HG03039 (cell line): Measurements from ENCODE around the gene BCOR.

Source experiments
- ATAC-seq: cut with Tn5 transposase; IDR thresholded peaks from one replicate; pipeline ENCODE4 v1.9.1; 2021; ENCODE audit warnings: mild to moderate bottlenecking, moderate library complexity; ENCODE audit not compliant: unreplicated experiment

The BCOR gene

DNA sequence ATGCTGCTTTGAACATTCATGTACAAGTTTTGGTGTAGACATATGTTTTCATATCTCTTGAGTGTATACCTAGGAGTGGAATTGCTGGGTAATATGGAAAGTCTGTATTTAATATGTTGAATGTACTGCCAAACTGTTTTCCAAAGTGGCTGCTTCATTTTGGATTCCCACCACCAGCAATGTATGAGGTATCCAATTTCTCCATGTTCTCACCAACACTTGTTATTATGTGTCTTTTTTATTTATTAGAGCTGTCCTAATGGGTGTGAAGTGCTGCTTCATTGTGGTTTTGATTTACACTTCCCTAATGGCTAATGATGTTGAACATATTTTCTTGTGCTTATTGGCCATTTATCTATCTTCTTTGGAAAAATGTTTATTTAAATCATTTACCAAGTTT, 60.4 kb downstream of the BCOR start:
- no peak for ATAC-seq

DNA sequence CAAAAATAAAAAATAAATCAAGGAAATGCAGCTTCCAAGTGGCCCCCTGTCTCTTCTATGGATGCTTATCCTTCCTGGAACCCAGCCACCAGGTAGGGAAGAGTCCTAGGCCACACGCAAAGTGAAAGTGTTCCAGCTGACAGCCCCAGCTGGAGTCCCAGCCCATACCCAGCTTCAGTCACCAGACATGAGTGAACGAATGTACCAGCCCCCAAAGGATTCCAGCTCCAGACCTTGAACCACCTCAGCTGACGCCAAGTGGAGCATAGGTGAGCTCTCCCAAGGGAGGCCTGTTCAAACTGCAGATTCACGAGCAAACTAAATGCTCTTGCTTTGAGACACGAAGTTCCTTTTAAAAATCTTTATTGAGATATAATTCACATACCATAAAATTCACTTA, 62.0 kb downstream of the BCOR start:
- ATAC-seq = no peak

DNA sequence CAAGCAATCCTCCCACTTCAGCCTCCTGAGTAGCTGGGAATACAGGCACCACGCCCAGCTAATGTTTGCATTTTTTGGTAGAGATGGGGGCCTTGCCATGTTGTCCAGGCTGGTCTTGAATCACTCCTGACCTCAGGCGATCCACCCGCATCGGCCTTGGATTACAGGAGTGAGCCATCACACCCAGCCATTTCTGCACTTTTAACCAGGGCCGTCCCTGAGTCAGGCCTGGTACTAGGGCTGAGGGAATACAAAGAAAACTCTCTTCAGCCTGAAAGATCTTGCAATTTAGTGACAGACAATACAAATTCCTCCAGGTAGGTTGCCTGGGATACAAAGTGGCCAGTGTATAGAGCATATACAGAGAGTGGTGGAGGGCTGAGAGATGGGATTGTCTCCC, 65.8 kb downstream of the BCOR start:
- ATAC-seq = no peak

DNA sequence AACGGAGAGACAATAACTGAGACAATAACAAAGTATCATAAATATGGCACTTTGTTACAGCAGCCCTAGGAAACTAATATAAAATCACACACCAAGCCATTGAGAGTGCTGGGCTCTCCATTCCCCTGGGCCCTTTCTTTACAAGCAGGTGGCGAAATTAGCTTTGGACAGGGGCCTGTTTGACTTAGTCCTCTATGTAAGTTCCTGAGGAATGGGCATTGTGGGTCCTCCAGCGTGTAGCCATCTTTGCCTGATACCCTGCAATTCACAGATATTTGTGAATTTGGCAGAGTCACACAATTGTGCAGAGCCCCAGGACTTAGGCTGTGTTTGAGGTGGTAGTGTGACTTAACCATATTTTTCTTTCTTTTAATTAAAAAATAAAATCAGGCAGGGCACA, 67.6 kb downstream of the BCOR start:
- no peak for ATAC-seq

DNA sequence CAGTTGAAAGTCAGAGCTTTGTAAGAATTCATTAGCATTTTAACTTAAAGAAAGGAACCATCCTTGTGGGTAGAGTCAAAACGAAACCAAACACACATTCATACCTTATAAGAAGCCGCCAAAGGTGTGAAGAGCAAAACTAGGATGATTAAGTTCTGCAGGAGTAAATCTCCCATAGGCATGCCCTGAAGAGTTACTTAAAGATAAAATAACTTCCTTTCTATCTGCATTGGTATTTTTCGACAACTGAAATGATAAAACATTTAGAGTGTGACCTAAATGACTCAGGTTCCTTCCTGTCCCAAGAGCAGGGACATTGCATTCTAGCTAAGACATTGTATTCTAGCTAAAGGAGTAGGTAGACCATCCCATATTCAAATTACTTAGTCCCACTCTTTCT, 75.3 kb downstream of the BCOR start:
- no peak for ATAC-seq

DNA sequence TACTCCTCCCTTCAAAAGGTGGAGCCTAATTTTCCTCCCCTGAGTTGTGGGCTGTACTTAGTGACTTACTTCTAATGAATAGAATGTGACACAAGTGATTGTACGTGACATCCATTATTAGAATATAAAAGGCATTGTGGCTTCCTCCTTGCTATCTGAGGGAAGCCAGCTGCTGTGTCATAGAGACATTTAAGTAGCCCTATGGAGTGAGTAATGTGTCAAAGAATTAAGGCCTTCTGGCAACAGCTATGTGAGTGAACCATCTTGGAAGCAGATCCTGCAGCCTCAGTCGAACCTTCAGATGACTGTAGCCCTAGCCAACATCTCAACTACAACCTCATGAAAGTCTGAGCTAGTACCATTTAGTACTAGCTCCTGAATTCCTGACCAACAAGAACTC, 76.1 kb downstream of the BCOR start:
- no peak for ATAC-seq

DNA sequence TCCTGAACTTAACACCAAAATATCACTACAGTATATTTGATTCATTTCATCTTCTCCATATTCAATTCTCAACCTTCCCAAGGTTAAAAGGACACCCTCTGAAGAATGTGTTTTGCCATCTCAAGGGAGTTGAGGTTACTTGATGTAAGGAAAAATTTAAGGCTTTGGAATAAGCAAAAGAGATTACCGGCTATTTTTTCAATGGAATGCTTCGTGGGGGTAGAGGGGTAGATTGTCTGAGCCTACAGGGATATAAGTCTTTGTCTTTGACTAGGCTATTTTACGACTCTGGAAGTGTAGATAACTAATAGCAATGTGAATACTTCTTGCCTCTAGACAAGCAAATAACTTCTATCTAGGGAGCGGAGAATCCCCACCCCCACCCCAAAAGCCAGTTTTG, 78.2 kb downstream of the BCOR start:
- ATAC-seq = no peak

DNA sequence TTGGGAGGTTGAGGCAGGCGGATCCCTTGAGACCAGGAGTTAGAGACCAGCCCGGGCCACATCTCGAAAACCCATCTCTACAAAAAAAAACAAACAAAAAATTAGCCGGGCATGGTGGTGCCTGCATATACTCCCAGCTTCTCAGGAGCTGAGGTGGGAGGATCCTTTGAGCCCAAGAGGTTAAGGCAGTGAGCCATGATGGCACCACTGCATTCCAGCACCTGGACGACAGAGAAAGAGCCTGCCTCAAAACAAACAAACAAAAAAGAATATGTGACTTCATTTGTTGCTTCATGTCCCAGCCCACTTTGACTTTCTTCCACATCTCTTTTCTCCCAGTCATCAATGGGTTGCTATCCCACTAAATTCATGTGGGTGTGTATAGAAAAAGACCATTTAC, 79.7 kb downstream of the BCOR start:
- ATAC-seq = no peak

DNA sequence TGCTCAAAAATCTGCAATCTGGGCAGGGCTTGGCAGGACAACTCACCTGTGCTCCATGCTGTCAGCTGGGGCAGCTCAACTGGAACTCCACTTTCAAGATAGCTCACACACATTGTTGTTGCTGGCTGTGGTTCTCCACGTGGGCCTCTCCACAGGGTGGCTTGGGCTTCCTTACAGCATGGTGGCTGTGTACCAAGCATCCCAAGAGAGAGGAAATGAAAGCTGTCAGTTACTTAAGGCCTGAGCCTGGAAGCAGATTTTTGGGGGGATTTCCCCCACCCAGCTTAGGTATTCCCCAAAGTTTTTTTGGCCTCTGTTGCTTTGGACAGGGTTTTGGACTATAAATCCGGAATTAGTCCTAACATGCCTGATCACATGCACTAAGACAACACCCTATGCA, 81.0 kb downstream of the BCOR start:
- ATAC-seq = no peak

DNA sequence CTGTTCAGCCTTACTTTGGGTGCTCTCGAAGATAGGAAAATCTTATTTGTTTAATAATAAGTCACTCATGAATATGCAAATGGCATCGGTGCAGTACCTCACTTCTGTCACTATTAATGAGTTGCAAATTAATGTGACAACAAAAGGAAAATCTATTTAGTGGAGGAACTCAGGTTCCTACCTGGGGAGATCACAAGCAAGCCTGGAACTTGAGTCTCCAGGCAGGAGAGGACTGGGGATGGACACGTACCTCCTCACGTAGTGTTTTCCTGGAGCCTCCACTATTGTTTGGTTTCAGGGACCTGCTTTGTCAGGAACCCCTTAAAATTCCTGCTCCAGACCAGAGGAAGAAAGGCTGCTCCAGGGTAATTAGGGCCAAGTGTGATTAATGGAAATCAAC, 82.1 kb downstream of the BCOR start:
- no peak for ATAC-seq

DNA sequence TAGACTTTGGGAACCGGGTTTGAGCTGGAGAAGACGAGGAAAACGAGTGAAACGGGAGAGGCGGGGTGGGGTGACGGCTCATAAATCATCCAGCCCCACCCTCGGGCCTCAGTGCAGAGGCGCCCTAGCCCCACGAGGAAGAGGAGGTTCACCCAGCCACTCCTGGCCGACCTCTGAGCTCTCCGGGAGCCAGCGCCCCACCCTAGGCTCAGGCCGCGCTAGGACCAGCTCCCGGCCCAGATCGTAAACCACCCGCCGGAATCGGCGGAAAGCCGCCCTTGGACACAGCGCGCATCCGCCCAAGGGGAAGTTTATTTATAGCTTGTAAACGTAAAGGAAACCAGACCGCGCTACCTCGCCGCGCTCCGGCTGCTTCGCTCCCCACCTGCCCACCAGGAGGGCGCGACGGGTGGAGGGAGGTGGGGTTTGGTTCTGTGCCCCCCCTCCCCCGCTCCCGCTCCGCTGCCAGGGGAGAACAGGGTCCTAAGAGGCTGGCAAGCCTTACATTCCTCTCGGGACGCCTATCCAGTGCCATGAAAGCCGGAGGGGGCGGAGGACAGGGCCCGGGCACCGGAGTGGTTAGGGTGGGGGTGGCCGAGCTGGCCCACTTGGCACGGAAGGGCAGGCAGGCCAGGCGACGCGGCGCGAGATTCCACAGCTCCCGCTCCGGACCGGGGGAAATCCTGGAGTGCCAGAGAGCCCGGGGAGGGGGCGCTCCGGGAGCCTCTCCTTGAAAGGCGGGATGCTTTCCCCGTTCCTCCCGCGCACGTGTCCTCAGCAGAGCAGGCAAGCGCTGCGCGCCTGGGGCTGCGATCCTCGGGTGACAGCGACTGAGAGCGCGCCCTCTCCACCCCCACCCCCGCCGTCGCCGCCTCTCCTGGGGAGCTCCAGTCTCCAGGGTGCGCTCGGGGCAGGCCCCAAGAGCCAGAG, 84.2 kb downstream of the BCOR start:
- ATAC-seq = no peak

DNA sequence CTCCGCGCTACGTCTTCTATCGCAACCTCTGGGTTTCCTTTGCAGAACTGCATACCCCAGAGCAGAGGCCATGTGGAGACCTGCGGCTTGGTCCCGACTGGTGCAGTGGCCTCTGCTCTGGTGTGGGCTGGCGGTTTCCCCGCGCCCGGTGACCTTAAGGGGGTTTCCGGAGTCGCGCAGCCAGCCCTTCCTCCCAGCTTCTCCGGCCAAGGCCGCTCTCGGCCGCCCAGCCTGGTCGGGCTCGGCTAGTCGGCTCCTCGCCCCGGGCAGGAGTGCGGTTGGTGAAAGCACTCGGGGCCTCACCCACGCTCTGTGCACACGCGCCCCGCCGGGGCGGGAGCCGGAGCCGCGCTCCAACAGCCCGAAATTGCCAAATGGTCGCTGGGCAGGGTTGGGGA, 84.9 kb downstream of the BCOR start:
- no peak for ATAC-seq

DNA sequence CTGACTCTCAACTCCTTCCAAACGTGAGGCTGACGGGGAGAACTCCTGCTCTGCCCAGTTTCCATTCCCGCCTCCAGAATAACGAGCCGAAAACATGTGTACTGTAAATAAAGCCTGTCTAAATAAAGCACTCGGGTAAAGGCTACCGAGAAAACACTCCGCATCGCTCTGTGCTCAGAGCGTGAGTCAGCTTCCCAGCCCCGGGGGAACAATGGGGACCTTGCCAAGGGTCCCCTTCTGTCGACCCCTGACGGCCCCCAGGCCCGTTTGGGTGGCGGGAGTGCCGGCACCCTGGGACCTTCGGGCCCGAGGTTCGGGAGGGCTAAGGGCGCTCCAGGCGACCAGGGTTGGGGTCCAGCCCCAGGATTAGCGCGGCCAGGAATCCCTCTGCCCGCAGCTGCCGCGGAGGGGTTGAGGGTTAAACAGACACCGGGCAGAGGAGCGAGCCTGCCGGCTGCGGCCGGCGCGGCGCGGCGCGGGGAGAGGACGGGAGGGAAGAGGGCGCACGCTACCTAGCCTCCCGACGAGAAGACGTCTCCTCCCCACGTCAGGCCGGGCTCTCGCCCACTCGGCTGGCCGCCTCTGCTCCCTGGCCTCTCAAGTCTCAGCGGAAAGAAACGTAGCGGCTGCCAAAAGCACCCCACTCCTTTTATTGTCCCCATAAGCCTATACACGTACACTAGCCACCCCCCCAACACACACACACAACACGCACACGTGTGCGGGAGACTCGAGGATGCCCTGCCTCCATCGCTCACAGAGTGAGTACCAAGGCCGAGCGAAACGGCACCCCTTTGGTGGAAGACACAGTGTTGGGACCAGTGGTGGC, 85.5 kb downstream of the BCOR start:
- no peak for ATAC-seq

DNA sequence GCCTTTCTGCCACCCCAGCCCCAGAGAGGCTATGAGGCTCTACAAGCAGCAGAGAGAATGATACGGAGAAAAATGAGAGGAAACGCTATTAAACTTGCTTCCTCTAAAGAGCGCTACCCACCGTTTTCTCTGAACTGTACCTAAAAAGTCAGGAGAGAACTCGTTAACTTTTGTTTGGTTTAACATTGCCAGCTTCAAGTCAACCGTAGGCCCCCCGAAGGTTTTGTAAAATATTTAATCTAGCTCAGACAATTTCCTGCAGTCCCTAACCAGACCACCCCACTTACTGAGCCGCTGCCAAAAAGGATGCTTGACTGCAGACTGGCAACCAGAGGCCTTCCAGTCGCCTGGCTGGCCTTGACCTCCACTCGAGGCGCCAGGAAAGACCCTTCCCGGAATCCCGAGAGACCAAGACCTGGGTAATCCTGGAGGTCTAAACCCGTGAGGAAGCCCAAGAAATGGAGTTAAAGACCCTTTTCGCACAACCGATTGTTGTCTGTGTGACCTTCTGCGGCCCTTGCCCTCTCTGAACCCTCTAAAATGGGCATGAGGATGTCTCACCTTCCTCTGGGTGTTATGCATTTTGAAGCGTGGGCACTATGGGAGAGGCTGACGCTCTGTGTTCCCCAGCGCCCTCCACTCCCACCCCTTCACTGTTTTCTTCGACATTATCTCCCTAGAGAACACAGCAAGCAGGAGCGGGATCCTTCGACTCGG, 86.3 kb downstream of the BCOR start:
- no peak for ATAC-seq

DNA sequence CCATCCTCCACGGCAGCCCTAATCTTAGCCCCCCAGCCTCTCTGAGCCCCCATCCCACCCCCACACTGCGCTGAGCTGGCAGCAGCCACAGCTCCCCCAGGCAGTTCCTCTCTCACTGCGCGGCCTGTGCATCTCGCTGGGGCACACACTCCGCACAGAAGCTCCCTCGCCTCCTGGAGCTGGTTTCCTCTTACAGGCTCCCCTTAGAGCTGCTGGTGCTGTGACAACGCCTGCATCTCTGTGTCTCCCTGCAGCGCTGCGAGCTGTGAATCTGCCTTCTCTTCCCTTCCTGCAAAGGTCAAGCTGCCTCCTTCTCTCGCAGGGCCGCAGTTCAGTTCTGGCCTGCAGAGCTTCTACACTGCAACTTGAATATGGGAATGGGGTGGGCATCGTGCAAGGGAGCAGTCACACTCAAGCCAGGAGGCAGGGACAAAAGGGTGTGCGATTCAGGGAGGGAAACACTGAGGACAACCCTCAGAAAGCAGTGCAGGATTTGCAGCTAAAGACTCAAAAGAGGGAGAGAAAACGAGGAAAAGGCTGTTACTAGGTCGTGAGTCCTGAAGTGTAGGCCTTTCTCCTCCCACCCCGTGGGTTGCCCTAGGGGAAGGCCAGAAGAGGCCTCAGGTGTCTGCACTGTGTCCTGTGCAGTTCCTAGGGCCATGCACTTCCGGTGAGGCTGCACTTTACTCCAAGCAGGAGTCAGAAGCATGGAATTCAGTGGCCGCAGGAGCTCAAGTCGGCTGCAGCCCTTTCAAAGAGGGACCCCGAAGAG, 87.0 kb downstream of the BCOR start:
- no peak for ATAC-seq

DNA sequence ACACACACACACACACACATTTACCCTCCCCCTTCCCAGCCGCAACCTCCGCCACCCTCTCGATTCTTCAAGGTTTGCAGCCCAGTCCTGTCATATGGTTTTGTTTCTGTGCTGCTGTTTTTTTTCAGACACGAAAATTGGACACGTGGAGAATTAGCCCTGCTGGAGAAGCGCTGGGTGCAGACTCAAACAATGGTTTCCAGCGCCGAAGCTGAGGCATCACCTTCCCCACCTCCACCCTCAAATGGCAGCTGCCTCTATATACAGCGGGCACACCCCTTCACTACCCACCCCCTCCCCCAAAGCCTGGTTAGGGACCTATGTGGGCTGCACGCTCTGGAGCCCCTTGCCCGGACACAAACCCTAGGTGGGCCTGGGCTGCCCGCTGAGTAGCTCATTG, 87.9 kb downstream of the BCOR start:
- no peak for ATAC-seq

DNA sequence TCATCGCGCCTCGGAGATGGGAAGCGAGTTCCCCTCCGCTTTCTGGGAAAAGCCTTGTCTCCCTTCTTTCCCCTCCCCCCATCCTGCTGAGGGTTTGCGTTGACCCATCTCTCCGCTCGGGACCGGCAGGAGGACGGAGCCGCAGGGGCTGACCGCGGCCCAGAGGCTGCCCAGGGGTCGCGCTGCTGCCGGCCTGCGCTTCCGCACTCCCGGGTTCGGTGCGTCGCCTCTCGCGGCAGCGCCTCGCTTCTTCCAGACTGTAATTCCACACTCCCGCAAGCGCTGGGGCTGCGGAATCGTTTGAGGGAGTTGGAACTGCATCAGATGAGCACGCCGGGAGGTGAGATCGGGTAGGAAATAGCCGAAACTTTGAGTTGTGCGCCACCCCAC, 88.3 kb downstream of the BCOR start:
- no peak for ATAC-seq

DNA sequence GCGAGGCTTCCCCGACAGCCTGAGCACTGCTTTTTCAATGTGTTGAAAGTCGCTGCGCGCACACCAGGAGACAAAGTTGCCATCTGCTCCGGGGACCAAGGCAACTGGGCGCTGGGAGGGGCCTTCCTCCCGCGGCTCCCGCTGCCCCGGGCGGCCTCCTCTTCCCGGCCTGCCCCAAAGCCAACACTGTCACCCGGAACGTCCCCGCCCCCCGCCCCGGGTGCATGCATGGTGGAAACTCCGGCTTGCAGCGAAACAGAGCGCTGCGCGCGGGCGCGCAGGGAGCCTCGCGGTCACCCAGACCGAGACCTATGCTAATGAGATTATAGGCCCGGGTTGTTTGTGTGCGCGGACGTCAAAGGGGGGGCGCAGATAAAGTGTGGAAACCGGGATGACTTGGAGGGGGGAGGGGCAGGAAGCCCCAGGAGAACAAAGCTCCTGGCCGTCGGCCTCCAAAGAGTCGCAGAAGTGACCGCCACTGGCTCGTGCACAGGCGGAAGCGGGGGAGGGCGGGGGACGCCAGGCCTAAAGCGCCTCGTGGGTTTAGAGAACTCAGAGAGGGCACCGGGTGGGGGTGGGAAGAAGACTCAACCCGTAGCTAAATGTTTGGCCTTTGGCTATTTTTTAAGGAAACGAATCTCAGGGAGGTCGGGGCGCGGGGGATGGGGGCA, 88.8 kb downstream of the BCOR start:
- ATAC-seq = no peak

DNA sequence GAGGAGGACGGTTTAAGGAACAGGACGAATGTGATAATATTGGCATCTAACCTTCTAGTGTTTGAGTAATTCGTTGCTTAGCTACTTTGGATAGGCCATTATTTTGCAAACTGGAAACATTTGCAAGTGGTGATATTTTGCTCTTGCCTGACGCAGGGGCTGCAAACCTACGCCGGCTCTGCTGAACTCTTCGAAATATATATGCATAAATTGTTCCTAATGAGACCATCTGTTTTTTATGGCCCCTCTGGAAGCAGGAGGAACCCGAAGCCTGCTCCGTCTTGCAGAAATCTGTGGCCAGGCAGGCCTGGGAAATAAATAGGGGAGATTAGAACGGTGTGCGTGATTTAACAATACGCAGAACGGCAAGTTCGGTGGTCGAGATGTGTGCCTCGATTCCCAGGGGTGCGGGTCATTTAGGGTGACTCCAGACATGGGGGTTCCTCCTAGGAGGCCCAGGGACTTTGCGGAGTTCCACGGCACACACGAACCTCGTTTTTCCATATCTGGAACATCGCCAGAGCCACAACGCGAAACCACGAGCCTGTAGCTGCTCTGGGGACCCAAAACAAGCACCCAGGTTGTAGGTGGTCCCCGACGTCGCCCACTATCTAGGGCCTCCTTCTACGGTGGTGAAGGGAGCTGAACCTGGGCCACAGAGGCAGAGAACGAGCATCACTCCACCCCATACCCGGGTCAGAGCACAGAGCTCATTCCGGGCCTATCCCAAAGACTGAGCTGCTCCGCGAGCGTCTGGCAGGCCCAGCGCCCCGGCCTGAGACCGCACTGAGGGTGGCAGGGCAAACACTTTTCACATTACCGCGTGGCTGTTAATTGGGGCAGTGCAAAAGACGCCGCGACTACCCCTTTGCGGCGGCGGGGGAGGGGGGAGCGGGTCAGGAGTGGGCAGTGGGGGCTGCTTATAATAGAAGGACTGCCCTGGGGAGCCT, 89.7 kb downstream of the BCOR start:
- ATAC-seq = no peak
